GM10266 (cell line): Measurements from ENCODE around the gene LRRC8D.
"Not testable (repeated sequence)": the region's sequence is repeated elsewhere in the genome, so short reads cannot be mapped to it uniquely, and the experiment has no call there.

Source experiments
- DNase-seq: peaks from one replicate; pipeline ENCODE4 v3.0.0; 2012; ENCODE audit errors: extremely low spot score
- TF ChIP-seq, protein P1 (sequence below): IDR thresholded peaks from 2 replicates; pipeline ENCODE4 v1.5.1; 2012; ENCODE audit warnings: mild to moderate bottlenecking, low read depth; ENCODE audit not compliant: control insufficient read depth, insufficient read depth; ENCODE audit errors: missing control alignments

The LRRC8D gene

DNA sequence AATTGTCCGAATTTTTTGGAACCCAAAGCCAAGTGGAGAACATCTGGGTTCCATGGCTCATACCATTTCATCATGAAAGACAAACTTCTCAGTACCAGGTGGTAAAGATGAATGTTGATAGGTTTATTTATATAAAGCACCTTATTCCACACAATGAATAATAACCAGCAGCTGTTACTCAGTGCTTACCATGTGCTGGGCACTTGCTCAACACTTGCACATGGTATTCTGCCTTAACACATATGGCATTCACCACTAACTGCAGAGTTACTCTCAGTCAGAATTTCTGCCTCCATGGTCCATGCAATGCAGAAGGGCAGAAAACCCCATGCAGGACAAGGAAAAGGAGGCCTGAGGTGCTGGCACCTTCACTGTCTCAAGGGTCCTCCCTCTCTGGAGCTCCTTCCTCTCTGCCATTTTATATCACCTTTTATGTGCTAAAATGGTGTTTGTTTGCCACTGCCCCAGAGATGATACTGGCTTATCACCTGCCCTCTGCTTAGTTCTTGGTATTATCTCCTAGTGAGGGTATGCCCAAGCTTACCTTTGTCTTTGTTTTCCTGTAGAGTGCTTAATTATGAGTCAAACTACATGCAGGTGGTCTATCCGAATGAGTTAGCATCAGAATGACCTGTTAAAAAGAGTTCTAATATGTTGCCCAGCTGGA is 97.4 kb downstream of the LRRC8D start:
- TF ChIP-seq, protein P1, sequence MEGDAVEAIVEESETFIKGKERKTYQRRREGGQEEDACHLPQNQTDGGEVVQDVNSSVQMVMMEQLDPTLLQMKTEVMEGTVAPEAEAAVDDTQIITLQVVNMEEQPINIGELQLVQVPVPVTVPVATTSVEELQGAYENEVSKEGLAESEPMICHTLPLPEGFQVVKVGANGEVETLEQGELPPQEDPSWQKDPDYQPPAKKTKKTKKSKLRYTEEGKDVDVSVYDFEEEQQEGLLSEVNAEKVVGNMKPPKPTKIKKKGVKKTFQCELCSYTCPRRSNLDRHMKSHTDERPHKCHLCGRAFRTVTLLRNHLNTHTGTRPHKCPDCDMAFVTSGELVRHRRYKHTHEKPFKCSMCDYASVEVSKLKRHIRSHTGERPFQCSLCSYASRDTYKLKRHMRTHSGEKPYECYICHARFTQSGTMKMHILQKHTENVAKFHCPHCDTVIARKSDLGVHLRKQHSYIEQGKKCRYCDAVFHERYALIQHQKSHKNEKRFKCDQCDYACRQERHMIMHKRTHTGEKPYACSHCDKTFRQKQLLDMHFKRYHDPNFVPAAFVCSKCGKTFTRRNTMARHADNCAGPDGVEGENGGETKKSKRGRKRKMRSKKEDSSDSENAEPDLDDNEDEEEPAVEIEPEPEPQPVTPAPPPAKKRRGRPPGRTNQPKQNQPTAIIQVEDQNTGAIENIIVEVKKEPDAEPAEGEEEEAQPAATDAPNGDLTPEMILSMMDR = no peak

GRCh38 chr1:89918794-89919155 is 97.9 kb downstream of the LRRC8D start:
- TF ChIP-seq, protein P1 = no peak
- DNase-seq = no peak

More for the DNA sequence above, 97.4 kb downstream of the LRRC8D start:
- no peak for DNase-seq

DNA sequence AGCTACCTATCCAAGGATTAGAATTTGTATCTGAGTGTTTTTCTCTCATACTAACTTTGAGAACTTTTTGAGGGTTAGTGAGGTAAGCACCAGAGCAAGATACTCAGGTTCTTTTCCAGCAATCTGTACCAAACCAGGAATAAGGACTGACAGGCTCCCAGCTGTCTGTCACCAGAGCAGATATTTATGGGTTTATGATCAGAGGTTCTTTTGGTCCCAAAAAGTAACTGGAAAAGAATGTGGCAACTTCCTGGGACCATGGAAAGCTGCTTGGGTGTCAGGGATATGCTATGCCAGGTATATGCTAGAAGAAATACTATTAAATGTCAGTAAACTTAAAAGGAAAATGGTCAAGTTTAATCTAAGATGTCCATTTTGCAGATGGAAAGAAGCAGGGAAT is 98.3 kb downstream of the LRRC8D start:
- no peak for DNase-seq
- TF ChIP-seq, protein P1 = no peak

- no peak for DNase-seq
- TF ChIP-seq, protein P1 = no peak
Measured at GRCh38 chr1:89922911-89923310, 102.1 kb downstream of the LRRC8D start.

DNA sequence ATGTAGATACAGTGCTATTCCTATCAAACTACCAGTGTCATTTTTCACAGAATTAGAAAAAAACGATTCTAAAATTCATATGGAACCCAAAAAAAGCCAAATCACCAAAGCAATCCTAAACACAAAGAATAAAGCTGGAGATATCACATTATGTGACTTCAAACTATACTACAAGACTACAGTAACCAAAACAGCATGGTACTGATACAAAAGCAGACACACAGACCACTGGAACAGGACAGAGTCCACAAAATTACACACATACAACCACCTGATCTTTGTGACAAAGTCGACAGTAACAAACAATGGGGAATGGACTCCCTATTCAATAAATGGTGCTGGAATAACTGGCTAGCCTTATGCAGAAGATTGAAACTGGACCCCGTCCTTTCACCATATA is 102.7 kb downstream of the LRRC8D start:
- DNase-seq = no peak
- TF ChIP-seq, protein P1 = no peak

DNA sequence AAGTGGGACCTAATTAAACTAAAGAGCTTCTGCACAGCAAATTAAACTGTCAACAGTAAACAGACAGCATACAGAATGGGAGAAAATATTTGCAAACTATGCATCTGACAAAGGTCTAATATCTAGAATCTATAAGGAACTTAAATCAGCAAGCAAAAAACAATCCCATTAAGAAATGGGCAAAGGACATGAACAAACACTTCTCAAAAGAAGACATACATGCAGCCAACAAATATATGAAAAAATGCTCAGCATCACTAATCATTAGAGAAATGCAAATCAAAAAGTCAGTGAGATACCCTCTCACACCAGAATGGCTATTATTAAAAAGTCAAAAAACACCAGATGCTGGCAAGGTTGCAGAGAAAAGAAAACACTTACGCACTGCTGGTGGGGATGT is 103.2 kb downstream of the LRRC8D start:
- not testable (repeated sequence) for DNase-seq

DNA sequence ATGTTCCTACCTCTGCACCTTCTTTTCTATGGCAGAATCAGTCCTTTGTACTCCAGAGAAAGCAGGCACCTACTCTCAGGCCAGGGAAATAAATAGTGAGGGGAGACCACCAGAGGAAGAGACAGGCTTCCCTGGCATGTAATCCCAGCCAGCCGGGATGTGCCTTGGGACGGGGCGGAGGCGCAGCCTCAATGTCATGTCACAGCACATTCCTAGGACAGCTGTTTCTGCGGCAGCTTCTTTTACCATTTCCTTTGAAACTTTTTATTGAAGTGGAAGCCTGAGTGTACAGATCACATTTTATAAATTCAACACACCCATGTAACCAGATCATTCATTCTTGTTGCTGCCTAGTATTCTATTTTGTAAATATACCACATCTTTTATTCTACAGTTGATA is 106.2 kb downstream of the LRRC8D start:
- TF ChIP-seq, protein P1 = no peak

DNA sequence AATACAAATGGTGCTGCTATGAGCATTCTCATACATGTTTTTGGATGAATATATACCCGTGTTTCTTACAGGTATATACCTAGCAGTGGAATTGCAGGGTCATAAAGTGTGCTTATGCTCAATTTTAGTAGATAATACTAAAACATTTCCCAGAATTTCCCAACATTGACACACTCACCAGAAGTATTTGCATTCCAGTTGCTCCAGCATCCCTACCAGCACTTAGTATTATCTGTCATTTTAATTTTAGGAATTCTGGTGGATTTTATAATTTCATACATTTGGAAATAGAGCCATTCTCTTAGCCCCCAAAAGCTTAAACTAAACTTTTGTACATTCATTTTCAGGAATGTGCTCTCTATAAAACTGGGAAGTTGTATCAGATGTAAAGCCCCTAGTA is 106.6 kb downstream of the LRRC8D start:
- TF ChIP-seq, protein P1 = no peak
- no peak for DNase-seq

More for the DNA sequence above, 106.2 kb downstream of the LRRC8D start:
- DNase-seq = no peak
